Hepatocyte (in vitro differentiated cells): ENCODE results near the gene NPIPA3.
"Not testable (repeated sequence)": the region's sequence is repeated elsewhere in the genome, so short reads cannot be mapped to it uniquely, and the experiment has no call there.

Experiments
- EZH2 ChIP-seq: fragments of 200-600 bp; sonication (generic); IDR thresholded peaks from 2 replicates; pipeline ENCODE4 v1.6.1; 2016; ENCODE audit warnings: antibody characterized with exemption, mild to moderate bottlenecking, borderline replicate concordance
- TF ChIP-seq, protein P1 (sequence below): fragments of 200-600 bp; sonication (generic); IDR thresholded peaks from 2 replicates; pipeline ENCODE4 v1.5.1; 2016; ENCODE audit warnings: antibody characterized with exemption, mild to moderate bottlenecking; ENCODE audit not compliant: poor library complexity

GRCh38 chr16:14694129-14694528, 9.1 kb upstream of the NPIPA3 start, which contains the start of gene PLA2G10:
- TF ChIP-seq, protein P1, sequence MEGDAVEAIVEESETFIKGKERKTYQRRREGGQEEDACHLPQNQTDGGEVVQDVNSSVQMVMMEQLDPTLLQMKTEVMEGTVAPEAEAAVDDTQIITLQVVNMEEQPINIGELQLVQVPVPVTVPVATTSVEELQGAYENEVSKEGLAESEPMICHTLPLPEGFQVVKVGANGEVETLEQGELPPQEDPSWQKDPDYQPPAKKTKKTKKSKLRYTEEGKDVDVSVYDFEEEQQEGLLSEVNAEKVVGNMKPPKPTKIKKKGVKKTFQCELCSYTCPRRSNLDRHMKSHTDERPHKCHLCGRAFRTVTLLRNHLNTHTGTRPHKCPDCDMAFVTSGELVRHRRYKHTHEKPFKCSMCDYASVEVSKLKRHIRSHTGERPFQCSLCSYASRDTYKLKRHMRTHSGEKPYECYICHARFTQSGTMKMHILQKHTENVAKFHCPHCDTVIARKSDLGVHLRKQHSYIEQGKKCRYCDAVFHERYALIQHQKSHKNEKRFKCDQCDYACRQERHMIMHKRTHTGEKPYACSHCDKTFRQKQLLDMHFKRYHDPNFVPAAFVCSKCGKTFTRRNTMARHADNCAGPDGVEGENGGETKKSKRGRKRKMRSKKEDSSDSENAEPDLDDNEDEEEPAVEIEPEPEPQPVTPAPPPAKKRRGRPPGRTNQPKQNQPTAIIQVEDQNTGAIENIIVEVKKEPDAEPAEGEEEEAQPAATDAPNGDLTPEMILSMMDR, result not testable (repeated sequence)
- not testable (repeated sequence) for TF ChIP-seq EZH2
